HepG2 (cell line): Measurements from ENCODE around the gene ETNK1. TPM values are rescaled to one million over a fixed set of nuclear protein-coding genes. Genes with fewer than 3 reads are reported as not detected.

ENCODE experiments used
- ATAC-seq: fragments of 200-7000 bp; cut with Tn5 transposase; 3 replicates; pipeline ENCODE4 v1.9.1; 2020; ENCODE audit warnings: mild to moderate bottlenecking, moderate library complexity
- BruUV-seq: library from RNA; stranded (reverse); fragments of 400-500 nt; replicated peaks from 2 replicates; lab custom pipeline; 2021; lab: Mats Ljungman, UMichigan
- CTCF ChIA-PET: fragments of 300-600 bp; formaldehyde crosslinking; extraction: SDS; loops from one replicate; lab custom pipeline; 2021; ENCODE audit warnings: low total read pairs, inconsistent platforms, low intra/inter-chr PET ratio; lab: Yijun Ruan, JAX
- POLR2A ChIA-PET: fragments of 350-600 bp; sonication (Branson Sonifier 250); formaldehyde crosslinking; loops from one replicate; lab custom pipeline; 2020; ENCODE audit warnings: antibody characterized with exemption, inconsistent platforms; lab: Yijun Ruan, JAX
- DNase-seq: peaks from one replicate; pipeline ENCODE4 v3.0.0-alpha.2; 2015; ENCODE audit warnings: low spot score
- FAIRE-seq: peaks from 3 replicates; lab custom pipeline; 2011; peaks lifted over from hg19 to GRCh38; lab: Jason Lieb, UNC
- H2AFZ ChIP-seq: one replicate; pipeline ENCODE4 v1.6.1; 2011; ENCODE audit warnings: low read length, inconsistent platforms
- H3K27ac ChIP-seq: fragments of 300-600 bp; 3 replicates; pipeline ENCODE4 v1.8.0; 2011; ENCODE audit warnings: mixed run types, mild to moderate bottlenecking, mixed read lengths, low read length, inconsistent platforms; ENCODE audit not compliant: insufficient read depth; ENCODE audit errors: extremely low read length
- H3K27me3 ChIP-seq, 2 experiments: fragments of 200-600 bp in 1 of 2; 2 replicates in 1 of 2; 3 replicates in 1 of 2; pipeline versions ENCODE4 v1.6.0 to v1.8.0; 2011; ENCODE audit warnings: low read length in 2 of 2, mild to moderate bottlenecking in 2 of 2, moderate library complexity in 2 of 2, inconsistent platforms in 1 of 2; ENCODE audit not compliant: insufficient read depth in 2 of 2, control insufficient read depth in 1 of 2
- H3K36me3 ChIP-seq, 2 experiments: fragments of 200-600 bp in 1 of 2; replicated peaks in 1 of 2; 2 replicates in 1 of 2; 3 replicates in 1 of 2; pipeline versions ENCODE4 v1.5.1 to v1.8.0; 2011; ENCODE audit warnings: low read length in 2 of 2, inconsistent platforms in 1 of 2; ENCODE audit not compliant: insufficient read depth in 2 of 2, control insufficient read depth in 1 of 2
- H3K4me1 ChIP-seq: 2 replicates; pipeline ENCODE4 v1.5.1; 2012; ENCODE audit warnings: low read length, inconsistent platforms; ENCODE audit not compliant: insufficient read depth
- H3K4me2 ChIP-seq: 2 replicates; pipeline ENCODE4 v1.6.0; 2011; ENCODE audit warnings: low read depth, low read length, inconsistent platforms
- H3K4me3 ChIP-seq, 3 experiments: fragments of 200-600 bp in 1 of 3; sonication (generic), shearing (Covaris generic) in 1 of 3; replicated peaks in 1 of 3; 2 replicates each; pipeline ENCODE4 v1.5.1; 2011 to 2016; ENCODE audit warnings: low read length in 3 of 3, inconsistent platforms in 2 of 3, low read depth in 2 of 3, mild to moderate bottlenecking in 2 of 3, control low read depth in 1 of 3, mixed read lengths in 1 of 3; ENCODE audit not compliant: insufficient read depth in 1 of 3
- H3K79me2 ChIP-seq: one replicate; pipeline ENCODE4 v1.6.1; 2011; ENCODE audit warnings: low read length, inconsistent platforms; ENCODE audit not compliant: insufficient read depth
- H3K9ac ChIP-seq: 2 replicates; pipeline ENCODE4 v1.6.0; 2011; ENCODE audit warnings: mild to moderate bottlenecking, low read depth, low read length, inconsistent platforms; ENCODE audit not compliant: insufficient read depth
- H3K9me3 ChIP-seq: 2 replicates; pipeline ENCODE4 v1.5.1; 2012; ENCODE audit warnings: mild to moderate bottlenecking, low read length
- H4K20me1 ChIP-seq: 2 replicates; pipeline ENCODE4 v1.6.0; 2011; ENCODE audit warnings: inconsistent platforms, mild to moderate bottlenecking, low read length, moderate library complexity; ENCODE audit not compliant: insufficient read depth
- ELF1 ChIP-seq: sonication (generic); formaldehyde crosslinking; IDR thresholded peaks from 2 replicates; pipeline ENCODE4 v1.4.0; 2020; ENCODE audit warnings: missing genetic modification reagents
- ESRRA ChIP-seq: sonication (generic); formaldehyde crosslinking; IDR thresholded peaks from 2 replicates; pipeline ENCODE4 v1.5.1; 2020; ENCODE audit warnings: mild to moderate bottlenecking, low read depth, missing genetic modification reagents
- FIP1L1 ChIP-seq: fragments of 200-400 bp; formaldehyde crosslinking; IDR thresholded peaks from 2 replicates; pipeline ENCODE4 v1.6.1; 2018; ENCODE audit warnings: low read depth, mild to moderate bottlenecking, low read length, moderate library complexity, borderline replicate concordance; ENCODE audit not compliant: insufficient read depth
- HOXA9 ChIP-seq: sonication (generic); formaldehyde crosslinking; IDR thresholded peaks from 2 replicates; pipeline ENCODE4 v1.8.1; 2022; ENCODE audit warnings: missing genetic modification reagents, mild to moderate bottlenecking, moderate library complexity, borderline replicate concordance
- KMT2A ChIP-seq: sonication (generic); formaldehyde crosslinking; IDR thresholded peaks from 2 replicates; pipeline ENCODE4 v1.4.0; 2020; ENCODE audit warnings: missing genetic modification reagents
- MBNL3 ChIP-seq: fragments of 250-450 bp; sonication (Bioruptor Pico); conservative IDR thresholded peaks from 2 replicates; pipeline ENCODE4 v1.8.0; 2022; ENCODE audit warnings: mild to moderate bottlenecking, inconsistent platforms
- NFAT5 ChIP-seq: sonication (generic); formaldehyde crosslinking; IDR thresholded peaks from 2 replicates; pipeline ENCODE4 v1.4.0; 2020; ENCODE audit warnings: missing genetic modification reagents
- SAFB2 ChIP-seq: sonication (generic); formaldehyde crosslinking; IDR thresholded peaks from 2 replicates; pipeline ENCODE4 v1.5.1; 2020; ENCODE audit warnings: missing genetic modification reagents, low read depth, mild to moderate bottlenecking, borderline replicate concordance
- YEATS4 ChIP-seq: sonication (generic); formaldehyde crosslinking; IDR thresholded peaks from 2 replicates; pipeline ENCODE4 v1.4.0; 2020; ENCODE audit warnings: missing genetic modification reagents, borderline replicate concordance
- ZMYM2 ChIP-seq: sonication (generic); formaldehyde crosslinking; IDR thresholded peaks from 2 replicates; pipeline ENCODE4 v1.8.0; 2022; ENCODE audit warnings: mild to moderate bottlenecking, missing genetic modification reagents
- ZNF225 ChIP-seq: sonication (generic); formaldehyde crosslinking; IDR thresholded peaks from 2 replicates; pipeline ENCODE4 v1.4.0; 2020; ENCODE audit warnings: mild to moderate bottlenecking, missing genetic modification reagents
- ZNF260 ChIP-seq: sonication (generic); formaldehyde crosslinking; IDR thresholded peaks from 2 replicates; pipeline ENCODE4 v1.4.0; 2020; ENCODE audit warnings: missing genetic modification reagents, low read depth, mild to moderate bottlenecking, borderline replicate concordance
- ZNF772 ChIP-seq: sonication (generic); formaldehyde crosslinking; IDR thresholded peaks from 2 replicates; pipeline ENCODE4 v1.5.0; 2020; ENCODE audit warnings: mild to moderate bottlenecking, missing genetic modification reagents
- WGBS: methylation state at CpG from one replicate; pipeline ENCODE4 v1.1.6; 2017; ENCODE audit warnings: low lambda C conversion rate; 5-methylcytosine and 5-hydroxymethylcytosine counted together
- in situ Hi-C: cut with HindIII; loops from 2 replicates; pipeline ENCODE4 v1.10.0; 2017; ENCODE audit warnings: low pct_unique_long_range_greater_than_20kb; ENCODE audit not compliant: extremely low pct_ligation_motif_present
- intact Hi-C: fragments of 100-400 bp; cut with micrococcal nuclease; formaldehyde crosslinking; loops from one replicate; pipeline ENCODE4 v1.10.0; 2022; ENCODE audit not compliant: unreplicated experiment
- polyA plus RNA-seq, 8 experiments: library from polyadenylated mRNA; depleted of rRNA in 3 of 8; stranded (reverse) in 7 of 8; unstranded in 1 of 8; fragments of >200 nt; fragmentation: Illumina TruSeq in 4 of 8; extraction: Trizol in 4 of 8; gene quantifications; 2 replicates each; pipeline versions ENCODE4 v1.2.1 to v1.2.3, GENCODE V29; 2011 to 2016; ENCODE audit warnings: low read depth in 4 of 8, missing spikeins in 1 of 8, mixed read lengths in 1 of 8; ENCODE audit not compliant: insufficient read depth in 1 of 8
- total RNA-seq, 5 experiments: library from RNA; depleted of rRNA; stranded (reverse); fragments of >200 nt; fragmentation: Illumina TruSeq; extraction: Trizol; gene quantifications; 2 replicates each; pipeline ENCODE4 v1.2.3, GENCODE V29; 2016; ENCODE audit warnings: low read depth in 1 of 5

The ETNK1 gene
- total and polyA plus RNA-seq, 2 of the 13 experiments (the other 11 are each of a cell fraction or from before 2014, with no cell fraction given) = 14.4 to 55.7 TPM

GRCh38 chr12:22576065-22576464 is 48.9 kb upstream of the ETNK1 start:
- CTCF ChIA-PET = no interaction called here
- in situ Hi-C loops = no loop called here
- H3K4me1 ChIP-seq = no peaks in the 10 kb centered on the region
- no peaks in the 10 kb centered on the region for H3K9me3 ChIP-seq
- POLR2A ChIA-PET = no interaction called here
- ATAC-seq = no peak
- H3K4me3 ChIP-seq = no peak overlapping the region
- no peak overlapping the region for H3K27ac ChIP-seq
- no peak overlapping the region for H3K9ac ChIP-seq
- no peaks in the 10 kb centered on the region for H3K36me3 ChIP-seq
- H2AFZ ChIP-seq = no peak overlapping the region
- no peak for TF ChIP-seq FIP1L1
- TF ChIP-seq ZMYM2 = no peak
- no peak for TF ChIP-seq ZNF772 (CRISPR knock-in tag)
- no peak for TF ChIP-seq ZNF225
- TF ChIP-seq HOXA9 = no peak
- no peak for TF ChIP-seq KMT2A (CRISPR knock-in tag)
- TF ChIP-seq SAFB2 = no peak
- TF ChIP-seq MBNL3 = no peak
- TF ChIP-seq ELF1 = no peak
- no peak for TF ChIP-seq YEATS4 (CRISPR knock-in tag)
- no peak for TF ChIP-seq ESRRA
- no peak for TF ChIP-seq ZNF260 (CRISPR knock-in tag)
- TF ChIP-seq NFAT5 = no peak
- no peak for FAIRE-seq
- WGBS = 2% methylated on average over 1 of the region's 1 CpG
- no peak for DNase-seq
- no peak overlapping the region for H3K4me2 ChIP-seq
- H3K79me2 ChIP-seq = no peaks in the 10 kb centered on the region
- no peaks in the 10 kb centered on the region; a peak in 1 of 5 replicates for H3K27me3 ChIP-seq
- BruUV-seq = no TSS peak
- intact Hi-C loops = no loop called here
- H4K20me1 ChIP-seq = no peaks in the 10 kb centered on the region
